HG03039 (cell line): ENCODE data around the gene ARF6.
"Not testable (repeated sequence)": the region's sequence is repeated elsewhere in the genome, so short reads cannot be mapped to it uniquely, and the experiment has no call there.

Source experiments
- ATAC-seq: cut with Tn5 transposase; IDR thresholded peaks from one replicate; pipeline ENCODE4 v1.9.1; 2021; ENCODE audit warnings: mild to moderate bottlenecking, moderate library complexity; ENCODE audit not compliant: unreplicated experiment

The ARF6 gene

GRCh38 chr14:49892636-49893308, at the start of gene ARF6:
TSS of gene ARF6 (plus strand) at chr14:49893082. CDS start at chr14:49893737, 655 bp downstream.
- ATAC-seq = peak; percentile 84

- ATAC-seq = no peak
Measured at GRCh38 chr14:49849213-49849847, 43.6 kb upstream of the ARF6 start.

GRCh38 chr14:49851813-49852212, 41.1 kb upstream of the ARF6 start:
- ATAC-seq = no peak

- ATAC-seq = peak; percentile 73
Measured at GRCh38 chr14:49852301-49853157, 40.4 kb upstream of the ARF6 start, which contains the start of gene NEMF. TSS of gene NEMF (minus strand) at chr14:49852788. CDS start at chr14:49852753, 35 bp downstream.

- no peak for ATAC-seq
Measured at GRCh38 chr14:49853158-49853477, 39.8 kb upstream of the ARF6 start.

- no peak for ATAC-seq
Measured at GRCh38 chr14:49853572-49854375, 39.1 kb upstream of the ARF6 start.

- no peak for ATAC-seq
Measured at GRCh38 chr14:49857427-49858003, 35.4 kb upstream of the ARF6 start.

- ATAC-seq = no peak
Measured at GRCh38 chr14:49858383-49858782, 34.5 kb upstream of the ARF6 start.

- no peak for ATAC-seq
Measured at GRCh38 chr14:49860988-49861698, 31.7 kb upstream of the ARF6 start.

GRCh38 chr14:49861699-49862088, 31.2 kb upstream of the ARF6 start:
- ATAC-seq = peak; percentile 4

- ATAC-seq = peak; percentile 33
Measured at GRCh38 chr14:49862089-49862673, 30.7 kb upstream of the ARF6 start.

- no peak for ATAC-seq
Measured at GRCh38 chr14:49863487-49864281, 29.2 kb upstream of the ARF6 start.

GRCh38 chr14:49865431-49865859, 27.4 kb upstream of the ARF6 start:
- no peak for ATAC-seq

GRCh38 chr14:49867831-49868719, 24.8 kb upstream of the ARF6 start:
- ATAC-seq = peak; percentile 86

GRCh38 chr14:49868720-49869114, 24.2 kb upstream of the ARF6 start:
- no peak for ATAC-seq

GRCh38 chr14:49870908-49871307, 22.0 kb upstream of the ARF6 start:
- ATAC-seq = no peak

GRCh38 chr14:49873548-49873947, 19.3 kb upstream of the ARF6 start:
- not testable (repeated sequence) for ATAC-seq
